Measurements from ENCODE around the gene UMAD1.

DNA sequence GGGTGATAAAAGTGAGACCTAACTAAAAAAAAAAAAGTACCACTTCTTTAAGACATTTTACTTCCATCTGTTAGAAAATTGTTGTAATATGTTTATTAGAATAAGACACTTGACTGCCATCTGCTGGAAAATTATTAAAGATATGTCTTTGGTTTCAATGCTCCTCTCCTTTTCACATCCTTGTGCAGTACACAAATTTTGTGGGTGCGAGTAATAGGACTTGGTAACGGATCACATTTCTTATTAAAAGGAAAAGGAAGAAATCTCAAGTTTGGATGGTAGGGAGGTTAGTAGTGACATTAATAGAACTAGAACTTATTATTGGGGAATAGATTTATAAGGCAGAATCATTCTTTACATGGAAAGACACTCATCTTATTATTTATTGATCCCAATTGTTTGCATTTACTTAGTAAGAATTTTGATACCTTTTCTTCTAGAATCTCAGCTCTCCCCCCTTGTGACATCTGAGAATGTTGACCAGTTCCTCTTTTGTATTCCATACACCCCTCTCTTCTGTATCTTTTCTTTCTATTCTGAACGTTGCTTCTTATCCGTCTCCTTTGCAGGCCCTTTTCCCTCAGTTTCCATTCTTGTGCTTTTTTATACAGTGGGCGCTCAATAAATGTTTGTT lies 120.9 kb downstream of the UMAD1 start:
- TF ChIP-seq POLR2A (IDR thresholded peaks at IDR 0.05) (no peak), CTCF (IDR thresholded peaks at IDR 0.05) (peak; percentile 26 to 40 (median 32))
